ENCODE data around the gene LRIT1. TPM values are rescaled to one million over a fixed set of nuclear protein-coding genes. Genes with fewer than 3 reads are reported as not detected.

LRIT1 gene
- total RNA-seq, 6 experiments from 2014 or later = not detected

- no peak for ATAC-seq
- no peak for DNase-seq
- 58% methylated on average over 12 of the region's 13 CpGs for WGBS (ENCODE audit: insufficient coverage, low coverage, low lambda C conversion rate, missing lambda C conversion rate)
- Histone ChIP-seq H3K27me3 (no peaks in the 10 kb centered on the region), H3K4me1 (no peaks in the 10 kb centered on the region), H3K9me3 (no peaks in the 10 kb centered on the region), H3K4me3 (no peak overlapping the region), H3K36me3 (no peaks in the 10 kb centered on the region), H3K27ac (no peak overlapping the region)
- TF ChIP-seq, protein P1, sequence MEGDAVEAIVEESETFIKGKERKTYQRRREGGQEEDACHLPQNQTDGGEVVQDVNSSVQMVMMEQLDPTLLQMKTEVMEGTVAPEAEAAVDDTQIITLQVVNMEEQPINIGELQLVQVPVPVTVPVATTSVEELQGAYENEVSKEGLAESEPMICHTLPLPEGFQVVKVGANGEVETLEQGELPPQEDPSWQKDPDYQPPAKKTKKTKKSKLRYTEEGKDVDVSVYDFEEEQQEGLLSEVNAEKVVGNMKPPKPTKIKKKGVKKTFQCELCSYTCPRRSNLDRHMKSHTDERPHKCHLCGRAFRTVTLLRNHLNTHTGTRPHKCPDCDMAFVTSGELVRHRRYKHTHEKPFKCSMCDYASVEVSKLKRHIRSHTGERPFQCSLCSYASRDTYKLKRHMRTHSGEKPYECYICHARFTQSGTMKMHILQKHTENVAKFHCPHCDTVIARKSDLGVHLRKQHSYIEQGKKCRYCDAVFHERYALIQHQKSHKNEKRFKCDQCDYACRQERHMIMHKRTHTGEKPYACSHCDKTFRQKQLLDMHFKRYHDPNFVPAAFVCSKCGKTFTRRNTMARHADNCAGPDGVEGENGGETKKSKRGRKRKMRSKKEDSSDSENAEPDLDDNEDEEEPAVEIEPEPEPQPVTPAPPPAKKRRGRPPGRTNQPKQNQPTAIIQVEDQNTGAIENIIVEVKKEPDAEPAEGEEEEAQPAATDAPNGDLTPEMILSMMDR (IDR thresholded peaks at IDR 0.05) = no peak
- TF ChIP-seq POLR2A (IDR thresholded peaks at IDR 0.05) = no peak
- intact Hi-C loops (cut with DNase I) = loop anchor here (5.0 kb wide), 2 partner anchors 275 to 280 kb away; no protein-coding TSS in a partner anchor
Measured at GRCh38 chr10:84262190-84262956, 21.0 kb upstream of the LRIT1 start.

- ATAC-seq = no peak
- TF ChIP-seq POLR2A (IDR thresholded peaks at IDR 0.05) = no peak
- TF ChIP-seq, protein P1 (IDR thresholded peaks at IDR 0.05) = no peak
- no peak for DNase-seq
- no peaks in the 10 kb centered on the region for H3K4me1 ChIP-seq
- no peaks in the 10 kb centered on the region for H3K27me3 ChIP-seq
- 43% methylated on average over 2 of the region's 7 CpGs for WGBS (ENCODE audit: insufficient coverage, low coverage, low lambda C conversion rate, missing lambda C conversion rate)
- H3K27ac ChIP-seq = no peak overlapping the region
- no peaks in the 10 kb centered on the region for H3K9me3 ChIP-seq
- intact Hi-C loops (cut with DNase I) = loop anchor here (5.0 kb wide), 2 partner anchors 276 to 281 kb away; no protein-coding TSS in a partner anchor
- no peaks in the 10 kb centered on the region for H3K36me3 ChIP-seq
- no peak overlapping the region for H3K4me3 ChIP-seq
Measured at GRCh38 chr10:84261236-84261915, 20.0 kb upstream of the LRIT1 start.

- no peak for TF ChIP-seq POLR2A (IDR thresholded peaks at IDR 0.05)
- TF ChIP-seq, protein P1 (IDR thresholded peaks at IDR 0.05) = no peak
- Histone ChIP-seq H3K4me1 (no peaks in the 10 kb centered on the region), H3K36me3 (no peaks in the 10 kb centered on the region), H3K4me3 (no peak overlapping the region), H3K9me3 (no peaks in the 10 kb centered on the region), H3K27me3 (no peaks in the 10 kb centered on the region), H3K27ac (no peak overlapping the region)
- intact Hi-C loops (cut with DNase I) = no loop called here
- WGBS (ENCODE audit: insufficient coverage, low coverage, low lambda C conversion rate, missing lambda C conversion rate) = 45% methylated on average over 1 of the region's 7 CpGs
- ATAC-seq (no peak), DNase-seq (no peak)
Measured at GRCh38 chr10:84258034-84258695, 16.8 kb upstream of the LRIT1 start.

GRCh38 chr10:84257343-84258020, 16.1 kb upstream of the LRIT1 start:
- intact Hi-C loops (cut with DNase I) = no loop called here

More at GRCh38 chr10:84257343-84258020, 16.1 kb upstream of the LRIT1 start:
- ATAC-seq = no peak
- Histone ChIP-seq H3K4me3 (no peak overlapping the region), H3K27me3 (no peaks in the 10 kb centered on the region), H3K9me3 (no peaks in the 10 kb centered on the region), H3K36me3 (no peaks in the 10 kb centered on the region), H3K4me1 (no peaks in the 10 kb centered on the region), H3K27ac (no peak overlapping the region)
- no peak for DNase-seq
- WGBS (ENCODE audit: insufficient coverage, low coverage, low lambda C conversion rate, missing lambda C conversion rate) = 80% methylated on average over 5 of the region's 15 CpGs
- TF ChIP-seq, protein P1 (IDR thresholded peaks at IDR 0.05) = no peak
- no peak for TF ChIP-seq POLR2A (IDR thresholded peaks at IDR 0.05)
